Motor neuron (in vitro differentiated cells): ENCODE measurements around the gene B3GALT6. TPM values are rescaled to one million over a fixed set of nuclear protein-coding genes. Genes with fewer than 3 reads are reported as not detected.

Experiments
- ATAC-seq, 8 experiments: fragments of 200-7000 bp; cut with Tn5 transposase; replicated peaks in 6 of 8; 2 replicates each; pipeline ENCODE4 v1.8.0; 2021; ENCODE audit warnings: mild to moderate bottlenecking in 8 of 8, moderate library complexity in 8 of 8
- H3K27ac ChIP-seq, 2 donors: fragments of 250-450 bp; sonication (Bioruptor Pico); 2 replicates each; pipeline ENCODE4 v1.9.0; 2021; ENCODE audit warnings: antibody characterized with exemption in 2 of 2, mild to moderate bottlenecking in 2 of 2, moderate library complexity in 1 of 2
- H3K4me1 ChIP-seq, 2 donors: fragments of 250-450 bp; sonication (Bioruptor Pico); replicated peaks in 1 of 2; 2 replicates each; pipeline ENCODE4 v1.6.1; 2021; ENCODE audit warnings: antibody characterized with exemption in 2 of 2, mild to moderate bottlenecking in 2 of 2, moderate library complexity in 1 of 2
- H3K4me3 ChIP-seq, 5 donors: fragments of 250-450 bp; sonication (Bioruptor Pico); 2 replicates each; pipeline ENCODE4 v1.9.0; 2021; ENCODE audit warnings: antibody characterized with exemption in 5 of 5, mild to moderate bottlenecking in 5 of 5, moderate library complexity in 4 of 5
- WGBS, 10 experiments: fragments of 450-650 bp; shearing (Covaris generic); methylation state at CpG; one replicate each; pipeline ENCODE4 v1.0.0; 2022; 5-methylcytosine and 5-hydroxymethylcytosine counted together
- in situ Hi-C, 9 experiments: fragments of 400-800 bp; cut with MboI; loops; one replicate each; pipeline ENCODE4 v1.15.0; 2021; ENCODE audit warnings: low sequenced_read_pairs in 9 of 9, low pct_unique_long_range_greater_than_20kb in 2 of 9; ENCODE audit not compliant: unreplicated experiment in 9 of 9
- total RNA-seq, 8 experiments: library from RNA; unstranded; fragments of 300-600 nt; gene quantifications; 2 replicates each; pipeline versions ENCODE4 v1.2.3 to v1.2.4, GENCODE V29; 2022

The B3GALT6 gene
- total RNA-seq, 8 experiments from 2014 or later: 9.7 to 36.9 (median 19.7) TPM

- Histone ChIP-seq H3K4me3 (peak overlapping the region in 2 of 5 donors; percentile 86 to 90), H3K4me1 (peaks cover 26 to 27% of the 10 kb centered on the region in 2 donors), H3K27ac (no peak overlapping the region)
- no peak for ATAC-seq
- WGBS, 10 experiments: 67 to 100% (median 96%) methylated on average over 1 to 4 of the region's 15 CpGs; no CpG with 5 or more reads in 5 of the 10 experiments
- in situ Hi-C loops: loop anchor here in 3 of 9 experiments (25.0 kb wide), 2 partner anchors 113 to 263 kb away; partner anchors contain the start of genes AGRN (in 2 of the 3), HES4 (in 2 of the 3), ISG15 (in 2 of the 3) and TTLL10 (in 1 of the 3)
These were observed 42.9 kb downstream of the B3GALT6 start for GRCh38 chr1:1274931-1275431.

- H3K4me3 ChIP-seq: no peak overlapping the region
- ATAC-seq: no peak
- no peak overlapping the region for H3K27ac ChIP-seq
- in situ Hi-C loops: no loop called here
- WGBS, 10 experiments: 75 to 100% (median 81%) methylated on average over 1 to 9 of the region's 9 CpGs; no CpG with 5 or more reads in 1 of the 10 experiments
- peaks cover 25 to 26% of the 10 kb centered on the region in 2 donors for H3K4me1 ChIP-seq
These were observed 43.8 kb downstream of the B3GALT6 start for GRCh38 chr1:1275836-1276235.

- no peak for ATAC-seq
- in situ Hi-C loops: no loop called here
- Histone ChIP-seq H3K4me1 (peaks cover 6 to 7% of the 10 kb centered on the region in 2 donors), H3K27ac (no peak overlapping the region), H3K4me3 (no peak overlapping the region)
- WGBS, 10 experiments: 78 to 100% (median 90%) methylated on average over 1 to 12 of the region's 13 CpGs; no CpG with 5 or more reads in 2 of the 10 experiments
These were observed 46.6 kb downstream of the B3GALT6 start for GRCh38 chr1:1278620-1279019.

- 69 to 95% (median 86%) methylated on average over 4 to 16 of the region's 17 CpGs; no CpG with 5 or more reads in 3 of the 10 experiments for WGBS, 10 experiments
- no peak for ATAC-seq
- Histone ChIP-seq H3K27ac (no peak overlapping the region), H3K4me1 (peaks cover 6 to 7% of the 10 kb centered on the region in 2 donors), H3K4me3 (no peak overlapping the region)
- in situ Hi-C loops: no loop called here
These were observed 47.0 kb downstream of the B3GALT6 start for GRCh38 chr1:1279028-1279427.

GRCh38 chr1:1280782-1281481, 48.9 kb downstream of the B3GALT6 start:
- in situ Hi-C loops: no loop called here
- ATAC-seq: peak in 3 of 8 experiments; percentile 2 to 9 (median 9)
- Histone ChIP-seq H3K4me3 (no peak overlapping the region), H3K27ac (no peak overlapping the region), H3K4me1 (no peaks in the 10 kb centered on the region)
- 71 to 100% (median 77%) methylated on average over 1 to 6 of the region's 21 CpGs; no CpG with 5 or more reads in 6 of the 10 experiments for WGBS, 10 experiments

GRCh38 chr1:1281533-1282321, 49.7 kb downstream of the B3GALT6 start:
- Histone ChIP-seq H3K4me3 (no peak overlapping the region), H3K27ac (no peak overlapping the region), H3K4me1 (no peaks in the 10 kb centered on the region)
- 20 to 74% (median 69%) methylated on average over 2 to 13 of the region's 26 CpGs; no CpG with 5 or more reads in 5 of the 10 experiments for WGBS, 10 experiments
- ATAC-seq: peak; percentile 6 to 58 (median 22)
- in situ Hi-C loops: no loop called here

GRCh38 chr1:1282998-1283397, 51.0 kb downstream of the B3GALT6 start:
- in situ Hi-C loops: no loop called here
- Histone ChIP-seq H3K27ac (no peak overlapping the region), H3K4me1 (no peaks in the 10 kb centered on the region), H3K4me3 (no peak overlapping the region)
- WGBS, 10 experiments: 40 to 93% (median 80%) methylated on average over 2 to 9 of the region's 14 CpGs; no CpG with 5 or more reads in 4 of the 10 experiments
- ATAC-seq: peak in 1 of 8 experiments; percentile 5

GRCh38 chr1:1283821-1284220, 51.8 kb downstream of the B3GALT6 start:
- Histone ChIP-seq H3K4me3 (no peak overlapping the region), H3K4me1 (no peaks in the 10 kb centered on the region), H3K27ac (no peak overlapping the region)
- in situ Hi-C loops: no loop called here
- peak in 3 of 8 experiments; percentile 49 to 74 (median 66) for ATAC-seq
- whole genome bisulfite sequencing, 10 experiments: 0 to 40% (median 17%) methylated on average over 1 of the region's 9 CpGs; no CpG with 5 or more reads in 7 of the 10 experiments

Other genes with a start within 250 kb of the B3GALT6 start
- 100 to 1,000 TPM in 1 of 8 experiments, 10 to 100 TPM in 4, 1 to 10 TPM in 2, under 1 TPM in 1; 0.45 to 100 (median 43.1) TPM for gene HES4, start 232.1 kb upstream of the B3GALT6 start, total RNA-seq
- gene ISG15, start 218.7 kb upstream of the B3GALT6 start, total RNA-seq: 100 to 1,000 TPM in 2 of 8 experiments, 10 to 100 TPM in 6; 18.6 to 398 (median 26.2) TPM
- gene AGRN, start 212.1 kb upstream of the B3GALT6 start, total RNA-seq: 100 to 1,000 TPM in 1 of 8 experiments, 10 to 100 TPM in 7; 27.0 to 120 (median 64.2) TPM
- under 1 TPM in 4 of 8 experiments, not detected in 4; 0.05 to 0.95 (median 0.13) TPM for gene RNF223, start 157.9 kb upstream of the B3GALT6 start, total RNA-seq
- 10 to 100 TPM in 3 of 8 experiments, 1 to 10 TPM in 5; 5.8 to 17.9 (median 9.7) TPM for gene C1orf159, start 116.1 kb upstream of the B3GALT6 start, total RNA-seq
- under 1 TPM in 2 of 8 experiments, not detected in 6; 0.43 to 0.59 TPM for gene TTLL10, start 58.4 kb upstream of the B3GALT6 start, total RNA-seq
- gene TNFRSF18, start 25.6 kb upstream of the B3GALT6 start, total RNA-seq: under 1 TPM in 2 of 8 experiments, not detected in 6; 0.24 to 0.49 TPM
- gene TNFRSF4, start 18.1 kb upstream of the B3GALT6 start, total RNA-seq: under 1 TPM in 6 of 8 experiments, not detected in 2; 0.18 to 1.00 (median 0.25) TPM
- 100 to 1,000 TPM in 3 of 8 experiments, 10 to 100 TPM in 5; 53.9 to 202 (median 76.8) TPM for gene SDF4, start 236 bp upstream of the B3GALT6 start, total RNA-seq
- 1 to 10 TPM in 6 of 8 experiments, under 1 TPM in 1, not detected in 1; 0.99 to 6.1 (median 1.8) TPM for gene C1QTNF12, start 14.5 kb downstream of the B3GALT6 start, total RNA-seq
- 10 to 100 TPM; 34.4 to 62.7 (median 46.5) TPM for gene UBE2J2, start 41.6 kb downstream of the B3GALT6 start, total RNA-seq
- gene SCNN1D, start 48.2 kb downstream of the B3GALT6 start, total RNA-seq: 1 to 10 TPM; 1.8 to 6.9 (median 3.2) TPM
- 10 to 100 TPM; 23.9 to 88.9 (median 48.9) TPM for gene ACAP3, start 75.7 kb downstream of the B3GALT6 start, total RNA-seq
- gene PUSL1, start 76.4 kb downstream of the B3GALT6 start, total RNA-seq: 10 to 100 TPM; 12.0 to 45.8 (median 22.4) TPM
- 100 to 1,000 TPM in 4 of 8 experiments, 10 to 100 TPM in 4; 67.5 to 142 (median 103) TPM for gene INTS11, start 92.4 kb downstream of the B3GALT6 start, total RNA-seq
- gene CPTP, start 92.6 kb downstream of the B3GALT6 start, total RNA-seq: 10 to 100 TPM; 11.2 to 22.4 (median 13.4) TPM
- gene TAS1R3, start 99.0 kb downstream of the B3GALT6 start, total RNA-seq: 1 to 10 TPM in 6 of 8 experiments, under 1 TPM in 2; 0.65 to 2.3 (median 1.2) TPM
- gene DVL1, start 117.2 kb downstream of the B3GALT6 start, total RNA-seq: 10 to 100 TPM; 47.8 to 81.4 (median 56.8) TPM
- 100 to 1,000 TPM in 2 of 8 experiments, 10 to 100 TPM in 6; 13.2 to 115 (median 34.5) TPM for gene MXRA8, start 126.3 kb downstream of the B3GALT6 start, total RNA-seq
- 100 to 1,000 TPM in 7 of 8 experiments, 10 to 100 TPM in 1; 85.0 to 210 (median 152) TPM for gene AURKAIP1, start 143.0 kb downstream of the B3GALT6 start, total RNA-seq
- 100 to 1,000 TPM in 7 of 8 experiments, 10 to 100 TPM in 1; 99.6 to 392 (median 163) TPM for gene CCNL2, start 167.1 kb downstream of the B3GALT6 start, total RNA-seq
- gene MRPL20, start 175.1 kb downstream of the B3GALT6 start, total RNA-seq: 100 to 1,000 TPM; 127 to 221 (median 160) TPM
- gene ANKRD65, start 189.0 kb downstream of the B3GALT6 start, total RNA-seq: 1 to 10 TPM in 2 of 8 experiments, under 1 TPM in 6; 0.21 to 1.9 (median 0.61) TPM
- gene VWA1, start 203.5 kb downstream of the B3GALT6 start, total RNA-seq: 10 to 100 TPM in 2 of 8 experiments, 1 to 10 TPM in 5, under 1 TPM in 1; 0.51 to 19.5 (median 5.8) TPM
- gene ATAD3C, start 217.5 kb downstream of the B3GALT6 start, total RNA-seq: 1 to 10 TPM in 2 of 8 experiments, under 1 TPM in 6; 0.38 to 2.1 (median 0.64) TPM
- 10 to 100 TPM; 15.2 to 66.0 (median 32.7) TPM for gene ATAD3B, start 239.5 kb downstream of the B3GALT6 start, total RNA-seq